Measurements from ENCODE around the gene CA5A. TPM values are rescaled to one million over a fixed set of nuclear protein-coding genes. Genes with fewer than 3 reads are reported as not detected.
"Not testable (repeated sequence)": the region's sequence is repeated elsewhere in the genome, so short reads cannot be mapped to it uniquely, and the experiment has no call there.

CA5A gene
- total and polyA plus RNA-seq, 2 of the 4 experiments (the other 2 are of a cell fraction), result not detected

DNA sequence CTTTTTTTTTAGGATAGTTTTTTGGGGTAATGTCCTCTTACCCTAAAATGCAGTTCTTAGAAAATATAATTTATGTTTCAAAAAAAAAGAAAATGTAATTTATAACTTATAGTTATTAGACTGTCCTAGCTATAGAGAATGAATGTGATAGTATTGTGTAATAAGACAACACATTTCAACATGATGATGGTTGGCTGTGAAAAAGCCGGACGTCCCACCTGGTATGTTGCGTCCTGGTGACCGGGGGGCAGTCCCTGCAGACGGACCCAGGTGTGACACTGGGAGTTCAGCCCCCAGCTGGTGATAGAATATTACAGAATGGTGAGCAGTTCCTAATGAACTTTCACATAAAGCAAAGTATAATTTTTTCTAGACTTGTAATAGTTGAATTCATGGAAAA lies 49.2 kb upstream of the CA5A start:
- DNase-seq; H3K4ac ChIP-seq (ENCODE audit: low read depth, low read length); H2BK120ac ChIP-seq (ENCODE audit: low read depth, low read length); ATAC-seq (ENCODE audit: low read depth); H3K9me3 ChIP-seq (ENCODE audit: control insufficient read depth, insufficient read depth, low read length); H3K56ac ChIP-seq (ENCODE audit: extremely low read depth, insufficient read depth, low read length); H4K5ac ChIP-seq (ENCODE audit: low read depth, low read length); CTCF ChIA-PET; H2BK20ac ChIP-seq (ENCODE audit: low read depth, low read length); H4K20me1 ChIP-seq (ENCODE audit: insufficient read depth, low read length); intact Hi-C loops (cut with micrococcal nuclease); H2AK9ac ChIP-seq (replicated peaks; ENCODE audit: low read depth, low read length, poor library complexity); BruUV-seq (replicated peaks); H3K23ac ChIP-seq (ENCODE audit: low read depth, low read length); H3K27ac ChIP-seq (ENCODE audit: insufficient read depth, low read length); H3K4me3 ChIP-seq (ENCODE audit: insufficient read depth, low read depth, low read length); H3K36me3 ChIP-seq (ENCODE audit: control insufficient read depth, insufficient read depth, low read length); H2AFZ ChIP-seq (replicated peaks; ENCODE audit: low read length, poor library complexity); in situ Hi-C loops (cut with MboI; ENCODE audit: low sequenced_read_pairs); H3K27me3 ChIP-seq (ENCODE audit: control insufficient read depth, insufficient read depth, low read length); H3K18ac ChIP-seq (ENCODE audit: low read depth, low read length); H2BK15ac ChIP-seq (ENCODE audit: low read depth, low read length); H4K8ac ChIP-seq (ENCODE audit: low read depth in 2 of 2, low read length in 2 of 2); H3K9me1 ChIP-seq (ENCODE audit: insufficient read depth, low read length); H3K14ac ChIP-seq (replicated peaks; ENCODE audit: low read depth, low read length); H2BK5ac ChIP-seq (ENCODE audit: low read depth, low read length, poor library complexity, severe bottlenecking); H4K91ac ChIP-seq (ENCODE audit: insufficient read depth, low read depth, low read length); H3K4me2 ChIP-seq (ENCODE audit: low read depth, low read length); dilution Hi-C loops (cut with HindIII; ENCODE audit: low sequenced_read_pairs, unreplicated experiment); POLR2A ChIA-PET (ENCODE audit: unreplicated experiment); H3K9ac ChIP-seq (ENCODE audit: low read depth, low read length): not testable (repeated sequence)
- no CpG with 5 or more reads among the region's 5 CpGs for WGBS, 2 experiments (ENCODE audit: extremely low coverage in 2 of 2, insufficient read length in 1 of 2)
- peaks cover 6 to 31% of the 10 kb centered on the region in 2 experiments for H3K79me1 ChIP-seq (ENCODE audit: low read depth in 1 of 2, low read length in 2 of 2)
- H3K4me1 ChIP-seq (ENCODE audit: control insufficient read depth, insufficient read depth, low read length), result peaks cover 17% of the 10 kb centered on the region
- TF ChIP-seq CEBPB (IDR thresholded peaks at IDR 0.05; ENCODE audit: low read depth, low read length), result peak; percentile 65
- peak overlapping the region; percentile 50; the same call in 1 of the 2 replicates for H2AK5ac ChIP-seq (ENCODE audit: low read depth, low read length)

All from IMR-90 (cell line).